ENCODE measurements around the gene KRT26. TPM values are rescaled to one million over a fixed set of nuclear protein-coding genes. Genes with fewer than 3 reads are reported as not detected.

The KRT26 gene
- polyA plus RNA-seq, 1 donor from 2014 or later = not detected

DNA sequence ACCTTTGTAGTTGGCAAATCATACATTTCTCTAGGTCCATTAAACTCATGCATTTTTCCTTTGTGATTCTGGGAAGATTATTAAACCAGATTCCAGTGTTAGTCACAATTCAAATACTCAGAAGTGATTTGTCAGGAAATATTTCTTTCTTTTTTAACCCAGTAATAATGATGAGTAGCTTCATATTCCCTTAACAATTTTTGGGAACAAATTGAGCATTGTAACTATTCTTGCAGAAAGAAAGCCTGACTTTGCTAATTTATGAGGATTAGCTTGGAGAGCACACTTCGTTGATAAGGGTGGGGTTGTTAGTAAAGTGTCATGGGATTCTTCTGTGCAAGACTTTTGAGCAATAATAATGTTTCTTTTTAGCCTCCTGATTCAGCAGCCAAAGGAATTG lies 49.8 kb downstream of the KRT26 start:
- TF ChIP-seq SMC3 (conservative IDR thresholded peaks at IDR 0.05; ENCODE audit: poor library complexity) (no peak), POLR2AphosphoS5 (IDR thresholded peaks at IDR 0.05) (no peak), MXI1 (conservative IDR thresholded peaks at IDR 0.05; ENCODE audit: poor library complexity, severe bottlenecking) (no peak), EP300 (conservative IDR thresholded peaks at IDR 0.05; ENCODE audit: poor library complexity, severe bottlenecking) (no peak), TAF1 (IDR thresholded peaks at IDR 0.05; ENCODE audit: low read depth) (no peak), RAD21 (conservative IDR thresholded peaks at IDR 0.05) (no peak), EZH2 (IDR thresholded peaks at IDR 0.05; ENCODE audit: borderline replicate concordance, insufficient read depth, low read length, poor library complexity, severe bottlenecking) (no peak)
- TF ChIP-seq, protein P1, sequence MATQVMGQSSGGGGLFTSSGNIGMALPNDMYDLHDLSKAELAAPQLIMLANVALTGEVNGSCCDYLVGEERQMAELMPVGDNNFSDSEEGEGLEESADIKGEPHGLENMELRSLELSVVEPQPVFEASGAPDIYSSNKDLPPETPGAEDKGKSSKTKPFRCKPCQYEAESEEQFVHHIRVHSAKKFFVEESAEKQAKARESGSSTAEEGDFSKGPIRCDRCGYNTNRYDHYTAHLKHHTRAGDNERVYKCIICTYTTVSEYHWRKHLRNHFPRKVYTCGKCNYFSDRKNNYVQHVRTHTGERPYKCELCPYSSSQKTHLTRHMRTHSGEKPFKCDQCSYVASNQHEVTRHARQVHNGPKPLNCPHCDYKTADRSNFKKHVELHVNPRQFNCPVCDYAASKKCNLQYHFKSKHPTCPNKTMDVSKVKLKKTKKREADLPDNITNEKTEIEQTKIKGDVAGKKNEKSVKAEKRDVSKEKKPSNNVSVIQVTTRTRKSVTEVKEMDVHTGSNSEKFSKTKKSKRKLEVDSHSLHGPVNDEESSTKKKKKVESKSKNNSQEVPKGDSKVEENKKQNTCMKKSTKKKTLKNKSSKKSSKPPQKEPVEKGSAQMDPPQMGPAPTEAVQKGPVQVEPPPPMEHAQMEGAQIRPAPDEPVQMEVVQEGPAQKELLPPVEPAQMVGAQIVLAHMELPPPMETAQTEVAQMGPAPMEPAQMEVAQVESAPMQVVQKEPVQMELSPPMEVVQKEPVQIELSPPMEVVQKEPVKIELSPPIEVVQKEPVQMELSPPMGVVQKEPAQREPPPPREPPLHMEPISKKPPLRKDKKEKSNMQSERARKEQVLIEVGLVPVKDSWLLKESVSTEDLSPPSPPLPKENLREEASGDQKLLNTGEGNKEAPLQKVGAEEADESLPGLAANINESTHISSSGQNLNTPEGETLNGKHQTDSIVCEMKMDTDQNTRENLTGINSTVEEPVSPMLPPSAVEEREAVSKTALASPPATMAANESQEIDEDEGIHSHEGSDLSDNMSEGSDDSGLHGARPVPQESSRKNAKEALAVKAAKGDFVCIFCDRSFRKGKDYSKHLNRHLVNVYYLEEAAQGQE (IDR thresholded peaks at IDR 0.05; ENCODE audit: borderline replicate concordance) = no peak
- TF ChIP-seq, protein P2, sequence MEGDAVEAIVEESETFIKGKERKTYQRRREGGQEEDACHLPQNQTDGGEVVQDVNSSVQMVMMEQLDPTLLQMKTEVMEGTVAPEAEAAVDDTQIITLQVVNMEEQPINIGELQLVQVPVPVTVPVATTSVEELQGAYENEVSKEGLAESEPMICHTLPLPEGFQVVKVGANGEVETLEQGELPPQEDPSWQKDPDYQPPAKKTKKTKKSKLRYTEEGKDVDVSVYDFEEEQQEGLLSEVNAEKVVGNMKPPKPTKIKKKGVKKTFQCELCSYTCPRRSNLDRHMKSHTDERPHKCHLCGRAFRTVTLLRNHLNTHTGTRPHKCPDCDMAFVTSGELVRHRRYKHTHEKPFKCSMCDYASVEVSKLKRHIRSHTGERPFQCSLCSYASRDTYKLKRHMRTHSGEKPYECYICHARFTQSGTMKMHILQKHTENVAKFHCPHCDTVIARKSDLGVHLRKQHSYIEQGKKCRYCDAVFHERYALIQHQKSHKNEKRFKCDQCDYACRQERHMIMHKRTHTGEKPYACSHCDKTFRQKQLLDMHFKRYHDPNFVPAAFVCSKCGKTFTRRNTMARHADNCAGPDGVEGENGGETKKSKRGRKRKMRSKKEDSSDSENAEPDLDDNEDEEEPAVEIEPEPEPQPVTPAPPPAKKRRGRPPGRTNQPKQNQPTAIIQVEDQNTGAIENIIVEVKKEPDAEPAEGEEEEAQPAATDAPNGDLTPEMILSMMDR (IDR thresholded peaks at IDR 0.05; ENCODE audit: poor library complexity, severe bottlenecking) = no peak
- no peaks in the 10 kb centered on the region for H3K36me3 ChIP-seq (ENCODE audit: insufficient read depth, low read length)

DNA sequence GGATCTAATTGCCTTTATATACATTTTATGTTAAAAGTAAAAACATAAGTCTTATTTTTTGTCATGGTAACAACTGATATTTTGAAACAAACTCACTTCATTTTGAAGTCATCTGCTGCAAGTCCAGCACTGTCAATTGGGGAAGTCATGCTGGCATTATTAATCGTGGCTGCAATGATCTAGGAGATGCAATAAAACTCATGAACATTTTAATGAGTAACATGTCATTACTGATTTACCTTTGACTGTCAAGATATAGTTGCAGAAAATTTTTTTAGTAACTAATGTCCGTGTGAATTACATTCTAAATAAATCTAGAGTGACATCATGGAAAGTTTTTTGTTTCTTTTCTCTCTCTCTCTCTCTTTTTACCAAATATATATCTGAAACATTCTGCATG lies 51.1 kb downstream of the KRT26 start:
- H3K9ac ChIP-seq (ENCODE audit: low read length) = no peak overlapping the region
- no peak overlapping the region for H3K27ac ChIP-seq (ENCODE audit: low read length)
- H2AFZ ChIP-seq (ENCODE audit: low read depth, low read length) = no peak overlapping the region
- H3K36me3 ChIP-seq (ENCODE audit: insufficient read depth, low read length) = no peaks in the 10 kb centered on the region
- H3K4me2 ChIP-seq (ENCODE audit: low read length) = no peak overlapping the region
- no peaks in the 10 kb centered on the region for H3K27me3 ChIP-seq (ENCODE audit: insufficient read depth, low read depth, low read length)
- H3F3A ChIP-seq (ENCODE audit: insufficient read depth, low read length, poor library complexity, severe bottlenecking) = no peaks in the 10 kb centered on the region
- no peaks in the 10 kb centered on the region for H4K20me1 ChIP-seq (ENCODE audit: insufficient read depth)
- H3K9me2 ChIP-seq (ENCODE audit: insufficient read depth, low read length) = no peaks in the 10 kb centered on the region
- no peak for TF ChIP-seq RAD21 (conservative IDR thresholded peaks at IDR 0.05)
- no peaks in the 10 kb centered on the region for H3K9me3 ChIP-seq (ENCODE audit: low read length)
- no peaks in the 10 kb centered on the region for H3K79me2 ChIP-seq (replicated peaks; ENCODE audit: insufficient read depth, low read length)
- no peak overlapping the region for H3K4me3 ChIP-seq (ENCODE audit: low read length)

More for the DNA sequence above, 49.8 kb downstream of the KRT26 start:
- H3K4me2 ChIP-seq (ENCODE audit: low read length) = no peak overlapping the region
- H4K20me1 ChIP-seq (ENCODE audit: insufficient read depth) = no peaks in the 10 kb centered on the region
- no peaks in the 10 kb centered on the region for H3K79me2 ChIP-seq (replicated peaks; ENCODE audit: insufficient read depth, low read length)
- H3K9me2 ChIP-seq (ENCODE audit: insufficient read depth, low read length) = no peaks in the 10 kb centered on the region
- no peak overlapping the region for H3K9ac ChIP-seq (ENCODE audit: low read length)
- H3K27ac ChIP-seq (ENCODE audit: low read length) = no peak overlapping the region
- no peak overlapping the region for H3K4me3 ChIP-seq (ENCODE audit: low read length)
- no peak overlapping the region for H2AFZ ChIP-seq (ENCODE audit: low read depth, low read length)
- H3K9me3 ChIP-seq (ENCODE audit: low read length) = no peaks in the 10 kb centered on the region
- H3K27me3 ChIP-seq (ENCODE audit: insufficient read depth, low read depth, low read length) = no peaks in the 10 kb centered on the region
- H3F3A ChIP-seq (ENCODE audit: insufficient read depth, low read length, poor library complexity, severe bottlenecking) = no peaks in the 10 kb centered on the region

DNA sequence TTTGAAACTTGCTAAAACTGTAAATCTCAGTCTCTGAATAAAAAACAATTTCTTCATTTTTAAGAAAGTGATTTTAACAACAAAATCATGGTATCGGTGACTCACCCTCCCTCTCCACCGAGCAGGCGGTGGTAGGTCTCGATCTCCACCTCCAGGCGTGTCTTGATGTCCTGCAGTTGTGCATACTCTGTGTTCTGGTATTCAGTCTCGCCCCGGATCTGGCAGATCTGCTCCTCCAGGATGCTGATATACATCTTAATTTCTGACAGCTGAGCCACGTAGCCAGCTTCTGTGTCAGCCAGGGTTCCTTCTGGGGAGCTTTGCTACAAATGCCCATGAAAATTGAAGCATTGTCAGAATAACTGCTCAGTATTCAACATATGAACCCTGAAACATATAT lies 53.1 kb downstream of the KRT26 start:
- H3K9me3 ChIP-seq (ENCODE audit: low read length) = no peaks in the 10 kb centered on the region
- H3K27me3 ChIP-seq (ENCODE audit: insufficient read depth, low read depth, low read length) = no peaks in the 10 kb centered on the region
- H3K9ac ChIP-seq (ENCODE audit: low read length) = no peak overlapping the region
- H4K20me1 ChIP-seq (ENCODE audit: insufficient read depth) = no peaks in the 10 kb centered on the region
- no peaks in the 10 kb centered on the region for H3K36me3 ChIP-seq (ENCODE audit: insufficient read depth, low read length)
- no peaks in the 10 kb centered on the region for H3K9me2 ChIP-seq (ENCODE audit: insufficient read depth, low read length)
- H3K79me2 ChIP-seq (replicated peaks; ENCODE audit: insufficient read depth, low read length) = no peaks in the 10 kb centered on the region
- no peak overlapping the region for H2AFZ ChIP-seq (ENCODE audit: low read depth, low read length)
- H3K4me2 ChIP-seq (ENCODE audit: low read length) = no peak overlapping the region
- no peak overlapping the region for H3K27ac ChIP-seq (ENCODE audit: low read length)
- TF ChIP-seq, protein P2 (IDR thresholded peaks at IDR 0.05; ENCODE audit: poor library complexity, severe bottlenecking) = no peak
- TF ChIP-seq TAF1 (IDR thresholded peaks at IDR 0.05; ENCODE audit: low read depth) (no peak), EP300 (conservative IDR thresholded peaks at IDR 0.05; ENCODE audit: poor library complexity, severe bottlenecking) (no peak), POLR2AphosphoS5 (IDR thresholded peaks at IDR 0.05) (no peak), SMC3 (conservative IDR thresholded peaks at IDR 0.05; ENCODE audit: poor library complexity) (no peak), RAD21 (conservative IDR thresholded peaks at IDR 0.05) (no peak), MXI1 (conservative IDR thresholded peaks at IDR 0.05; ENCODE audit: poor library complexity, severe bottlenecking) (no peak), EZH2 (IDR thresholded peaks at IDR 0.05; ENCODE audit: borderline replicate concordance, insufficient read depth, low read length, poor library complexity, severe bottlenecking) (no peak)
- TF ChIP-seq, protein P1 (IDR thresholded peaks at IDR 0.05; ENCODE audit: borderline replicate concordance) = no peak
- no peaks in the 10 kb centered on the region for H3F3A ChIP-seq (ENCODE audit: insufficient read depth, low read length, poor library complexity, severe bottlenecking)
- H3K4me3 ChIP-seq (ENCODE audit: low read length) = no peak overlapping the region
